ENCODE data around the gene ATG4B. TPM values are rescaled to one million over a fixed set of nuclear protein-coding genes. Genes with fewer than 3 reads are reported as not detected.

ATG4B gene
- polyA plus RNA-seq, 1 experiment: 122 TPM

DNA sequence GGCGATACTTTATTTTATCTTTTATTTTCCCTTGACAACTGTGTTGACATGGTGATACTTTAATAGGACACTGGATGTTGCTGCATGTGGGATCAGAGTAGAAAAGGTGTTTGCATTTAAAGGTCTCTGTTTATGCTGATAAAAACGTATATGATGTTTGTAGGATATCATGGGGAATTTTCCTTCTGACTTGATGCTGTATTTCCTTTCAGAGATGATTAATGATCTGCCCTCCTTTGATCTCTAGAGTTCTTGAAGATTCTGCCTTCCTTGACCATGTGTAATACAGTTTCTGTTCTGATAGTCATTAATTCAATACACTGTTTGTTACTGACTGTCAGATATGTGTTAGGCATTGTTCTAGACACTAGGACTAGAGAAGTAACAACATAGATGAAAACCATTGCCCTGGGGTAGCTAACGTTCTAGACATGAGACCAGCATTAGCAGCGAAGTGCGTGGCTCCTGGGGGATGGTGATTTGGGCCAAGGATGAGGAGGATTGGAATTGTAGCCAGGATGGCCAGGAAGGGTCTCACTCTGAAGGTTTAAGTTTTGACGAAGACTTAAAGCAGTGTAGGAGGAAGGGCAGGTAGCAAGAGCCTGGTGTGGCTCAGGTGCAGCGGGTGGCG, 2.8 kb downstream of the ATG4B start:
- ChIA-PET POLR2A (no interaction called here), CTCF (no interaction called here)
- Histone ChIP-seq H3K4me3 (ENCODE audit: low read depth, low read length) (no peak overlapping the region), H3K27me3 (ENCODE audit: control insufficient read depth, insufficient read depth, low read length) (no peaks in the 10 kb centered on the region), H3K36me3 (ENCODE audit: control insufficient read depth, insufficient read depth, low read length) (peaks cover 3% of the 10 kb centered on the region)
- no peak for DNase-seq (ENCODE audit: low read depth)
- TF ChIP-seq CTCF (IDR thresholded peaks at IDR 0.05; ENCODE audit: insufficient read depth, low read depth, low read length): no peak

GRCh38 chr2:241641631-241642030, 4.1 kb downstream of the ATG4B start:
- Histone ChIP-seq H3K4me3 (ENCODE audit: low read depth, low read length) (no peak overlapping the region), H3K27me3 (ENCODE audit: control insufficient read depth, insufficient read depth, low read length) (no peaks in the 10 kb centered on the region), H3K36me3 (ENCODE audit: control insufficient read depth, insufficient read depth, low read length) (peaks cover 3% of the 10 kb centered on the region)
- no peak for TF ChIP-seq CTCF (IDR thresholded peaks at IDR 0.05; ENCODE audit: insufficient read depth, low read depth, low read length)
- ChIA-PET CTCF (interaction anchor here (0.6 kb wide), 1 partner anchor 24 kb away, joined by 3 read pairs; no protein-coding TSS in a partner anchor), POLR2A (no interaction called here)
- DNase-seq (ENCODE audit: low read depth): no peak

DNA sequence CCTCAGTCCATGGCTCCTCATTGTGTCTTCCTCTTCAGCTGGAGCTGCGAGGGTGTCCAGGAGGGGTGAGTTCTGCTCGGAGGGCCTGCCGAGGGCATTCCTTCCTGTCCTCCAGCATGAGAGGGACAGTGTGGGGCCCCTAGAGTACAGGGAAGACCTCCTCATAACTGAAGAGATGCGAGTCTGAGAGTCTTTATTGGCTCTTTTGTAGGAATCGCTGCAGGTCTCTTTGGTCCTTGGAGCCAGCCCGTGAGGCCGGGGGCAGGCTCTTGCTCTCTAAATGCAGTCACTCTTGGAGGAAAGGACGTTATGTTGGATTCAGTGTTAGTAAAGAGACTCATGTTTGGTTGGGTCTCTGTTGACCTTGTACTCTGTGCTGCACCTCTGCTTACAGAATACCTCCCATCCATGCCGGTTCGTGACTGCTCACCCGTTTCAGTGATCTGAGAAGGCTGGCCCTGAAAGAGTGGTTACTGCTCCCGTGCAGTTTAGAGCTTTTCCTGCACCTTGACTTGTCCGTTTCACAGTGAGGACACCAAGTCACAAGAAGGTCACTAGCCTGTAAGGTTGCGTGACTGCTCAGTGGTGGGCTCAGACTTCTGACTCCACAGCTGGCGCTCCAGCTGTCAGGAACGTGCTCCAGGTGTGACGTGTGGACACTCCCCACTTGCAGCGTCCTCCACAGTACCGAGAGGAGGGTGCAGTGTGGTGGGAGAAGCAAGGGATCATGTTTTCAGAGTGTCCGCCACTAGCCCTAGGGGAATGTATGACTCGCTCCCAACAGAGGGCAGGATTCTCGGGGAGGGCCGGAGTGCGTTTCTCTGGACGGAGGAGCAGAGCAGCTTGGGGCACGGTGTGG, 7.8 kb downstream of the ATG4B start:
- no peak for TF ChIP-seq CTCF (IDR thresholded peaks at IDR 0.05; ENCODE audit: insufficient read depth, low read depth, low read length)
- ChIA-PET CTCF (interaction anchor here (7.9 kb wide), 1 partner anchor 14 kb away, joined by 49 read pairs; no protein-coding TSS in a partner anchor), POLR2A (no interaction called here)
- H3K27me3 ChIP-seq (ENCODE audit: control insufficient read depth, insufficient read depth, low read length): no peaks in the 10 kb centered on the region
- H3K4me3 ChIP-seq (ENCODE audit: low read depth, low read length): no peak overlapping the region
- H3K36me3 ChIP-seq (ENCODE audit: control insufficient read depth, insufficient read depth, low read length): no peaks in the 10 kb centered on the region
- no peak for DNase-seq (ENCODE audit: low read depth)

- no peak for TF ChIP-seq CTCF (IDR thresholded peaks at IDR 0.05; ENCODE audit: insufficient read depth, low read depth, low read length)
- no peaks in the 10 kb centered on the region for H3K36me3 ChIP-seq (ENCODE audit: control insufficient read depth, insufficient read depth, low read length)
- no peaks in the 10 kb centered on the region for H3K27me3 ChIP-seq (ENCODE audit: control insufficient read depth, insufficient read depth, low read length)
- DNase-seq (ENCODE audit: low read depth): no peak
- no peak overlapping the region for H3K4me3 ChIP-seq (ENCODE audit: low read depth, low read length)
- POLR2A ChIA-PET: no interaction called here
- CTCF ChIA-PET: interaction anchor here (7.9 kb wide), 1 partner anchor 13 kb away, joined by 49 read pairs; no protein-coding TSS in a partner anchor
These were observed 8.6 kb downstream of the ATG4B start for GRCh38 chr2:241645915-241646645.

DNA sequence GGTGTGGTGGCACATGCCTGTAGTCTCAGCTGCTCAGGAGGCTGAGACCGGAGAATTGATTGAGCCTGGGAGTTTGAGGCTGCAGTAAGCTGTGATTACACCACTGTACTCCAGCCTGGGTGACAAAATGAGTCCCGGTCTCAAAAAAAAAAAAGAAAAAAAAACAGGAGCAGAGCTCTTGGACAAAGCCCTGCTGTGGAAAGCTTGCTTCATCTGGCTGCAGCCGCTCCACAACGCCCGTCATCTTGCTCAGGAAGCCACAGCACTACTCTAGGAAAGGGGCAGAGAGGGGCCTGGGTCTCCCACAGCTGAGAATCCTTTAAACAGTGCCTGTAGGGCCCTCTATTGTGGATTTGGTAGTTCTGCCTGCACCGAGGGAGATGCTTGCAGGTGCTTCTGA, 11.0 kb downstream of the ATG4B start:
- Histone ChIP-seq H3K27me3 (ENCODE audit: control insufficient read depth, insufficient read depth, low read length) (no peaks in the 10 kb centered on the region), H3K4me3 (ENCODE audit: low read depth, low read length) (no peak overlapping the region), H3K36me3 (ENCODE audit: control insufficient read depth, insufficient read depth, low read length) (peaks cover 11% of the 10 kb centered on the region)
- POLR2A ChIA-PET: no interaction called here
- CTCF ChIA-PET: interaction anchor here (1.1 to 7.9 kb wide), 4 partner anchors 10 to 16 kb away, joined by 3 to 49 read pairs (median 4); partner anchors contain the start of gene ATG4B
- TF ChIP-seq CTCF (IDR thresholded peaks at IDR 0.05; ENCODE audit: insufficient read depth, low read depth, low read length): no peak
- no peak for DNase-seq (ENCODE audit: low read depth)
